GM21825 (cell line): Measurements from ENCODE around the gene UXS1.

Experiments used
- ATAC-seq: cut with Tn5 transposase; IDR thresholded peaks from one replicate; pipeline ENCODE4 v1.9.1; 2021; ENCODE audit warnings: mild to moderate bottlenecking, moderate library complexity; ENCODE audit not compliant: unreplicated experiment

UXS1 gene

DNA sequence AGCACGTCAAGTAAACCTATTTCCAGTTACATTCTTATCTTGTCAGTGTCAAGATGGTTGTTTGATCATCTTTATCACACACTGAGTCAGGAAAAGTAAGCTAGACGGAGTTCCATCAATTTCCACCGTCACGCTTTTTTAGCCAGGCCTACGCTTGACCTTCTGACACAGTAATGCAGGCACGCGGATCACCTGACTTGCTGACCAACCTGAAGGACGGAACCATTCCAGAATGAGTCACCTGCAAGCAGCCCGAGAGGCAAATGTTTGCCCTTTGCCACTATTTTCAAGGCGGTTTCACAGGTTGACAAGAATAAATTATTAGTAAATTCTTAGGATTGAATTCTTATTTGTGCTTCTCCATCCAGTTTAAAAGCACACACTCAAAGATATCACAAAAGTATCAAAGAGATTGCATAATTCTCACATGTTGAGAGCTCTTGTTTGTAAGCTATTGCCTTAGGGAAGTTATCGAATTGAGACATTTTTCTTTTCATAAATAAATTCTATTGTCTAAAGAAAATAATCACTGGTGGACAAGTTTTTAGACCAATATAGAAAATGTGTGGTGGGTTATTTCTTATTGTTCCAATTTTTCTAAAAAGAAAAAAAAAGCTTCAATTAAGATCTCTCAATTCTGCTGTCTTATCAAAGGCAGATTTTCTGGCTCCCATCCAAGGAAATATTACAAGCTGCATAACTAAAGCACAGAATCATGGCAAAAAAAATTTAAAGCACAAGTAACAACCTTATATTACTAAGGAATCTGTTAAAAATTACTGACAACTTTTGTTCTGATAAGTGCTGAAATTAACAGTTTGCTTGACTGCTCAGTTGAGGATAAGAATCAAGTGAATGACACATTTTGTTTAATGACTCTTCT is 31.9 kb downstream of the UXS1 start:
- no peak for ATAC-seq

DNA sequence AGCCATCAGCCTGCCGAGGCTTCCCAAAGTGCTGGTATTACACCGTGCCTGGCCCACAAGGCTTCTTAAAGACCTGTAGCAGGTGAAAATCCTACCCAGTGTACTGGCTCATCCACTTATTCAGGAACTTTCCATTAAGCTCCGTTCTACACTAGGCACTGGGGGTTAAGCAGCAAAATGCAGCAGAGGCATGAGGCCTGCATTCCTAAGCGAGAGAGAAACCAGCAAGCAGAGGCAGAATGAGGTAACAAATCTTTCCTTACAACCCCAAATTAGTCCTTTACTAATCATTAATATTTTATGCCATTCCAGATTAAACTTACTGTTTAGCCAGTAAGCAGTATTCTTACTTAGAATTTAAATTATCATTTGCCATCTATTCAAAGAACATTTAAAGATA is 32.8 kb downstream of the UXS1 start:
- no peak for ATAC-seq

GRCh38 chr2:106160786-106161261 is 33.3 kb downstream of the UXS1 start:
- peak; percentile 70 for ATAC-seq

DNA sequence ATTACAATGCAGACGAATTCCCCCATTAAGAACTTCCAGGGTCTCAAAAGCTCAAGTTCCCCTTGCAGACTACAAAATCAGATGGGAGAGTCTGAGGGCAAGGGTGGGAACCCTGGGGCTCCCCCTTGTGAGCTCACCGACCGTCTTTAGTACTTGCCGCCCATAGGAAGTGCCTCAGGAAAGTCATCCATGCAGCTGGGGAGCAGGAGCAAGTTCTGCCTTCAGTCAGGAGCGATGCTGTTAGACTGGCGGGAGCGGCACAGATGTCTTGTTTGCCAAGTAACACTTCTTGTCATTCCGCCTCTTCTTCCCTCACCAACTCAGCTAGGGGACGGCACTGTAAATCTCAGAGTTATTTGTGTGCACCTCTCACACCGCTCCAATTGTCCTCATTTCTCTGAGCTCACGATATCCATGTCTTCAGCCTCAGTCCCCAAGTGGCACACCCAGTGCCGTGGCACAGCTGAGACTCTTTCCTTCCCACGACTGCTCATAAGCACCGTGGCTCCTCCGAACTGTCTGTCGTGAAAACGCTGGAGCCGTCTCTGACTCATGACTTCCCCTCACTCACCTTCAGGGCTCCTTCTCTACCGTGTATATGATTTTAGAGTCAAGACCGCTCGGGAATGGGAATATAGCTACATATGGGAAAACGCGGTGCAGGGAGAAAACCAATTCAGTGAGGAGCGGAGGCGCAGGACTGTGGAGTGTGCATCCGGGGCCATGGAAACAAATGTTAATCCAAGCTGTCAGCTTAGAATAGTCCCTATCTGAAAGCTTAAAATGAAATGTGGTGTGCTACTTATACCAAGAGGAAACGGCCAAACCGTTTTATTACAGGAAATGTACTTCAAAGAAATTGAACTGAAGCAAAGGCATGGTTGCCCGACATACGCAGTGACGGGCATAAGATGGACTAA is 34.0 kb downstream of the UXS1 start:
- no peak for ATAC-seq

DNA sequence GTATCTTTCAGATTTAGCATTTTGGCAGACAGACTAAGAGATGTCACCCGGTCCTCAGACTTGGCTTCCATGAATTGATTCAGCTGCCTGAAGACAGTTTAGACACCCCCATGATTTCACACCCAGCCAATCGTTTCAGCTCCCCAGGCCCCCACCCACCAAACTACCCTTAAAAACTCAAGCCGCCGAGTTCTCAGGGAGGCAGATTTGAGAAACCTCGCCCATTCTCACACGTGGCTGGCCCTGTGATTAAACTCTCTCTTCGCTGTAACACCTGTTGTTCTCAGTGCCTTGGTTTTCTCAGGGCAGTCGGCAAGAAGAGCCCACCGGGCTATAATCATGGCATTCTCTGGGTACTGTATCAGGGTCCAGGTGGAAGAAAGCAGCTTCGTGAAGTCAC is 35.2 kb downstream of the UXS1 start:
- ATAC-seq: no peak

- no peak for ATAC-seq
Observed at GRCh38 chr2:106158131-106158530, 36.0 kb downstream of the UXS1 start.

DNA sequence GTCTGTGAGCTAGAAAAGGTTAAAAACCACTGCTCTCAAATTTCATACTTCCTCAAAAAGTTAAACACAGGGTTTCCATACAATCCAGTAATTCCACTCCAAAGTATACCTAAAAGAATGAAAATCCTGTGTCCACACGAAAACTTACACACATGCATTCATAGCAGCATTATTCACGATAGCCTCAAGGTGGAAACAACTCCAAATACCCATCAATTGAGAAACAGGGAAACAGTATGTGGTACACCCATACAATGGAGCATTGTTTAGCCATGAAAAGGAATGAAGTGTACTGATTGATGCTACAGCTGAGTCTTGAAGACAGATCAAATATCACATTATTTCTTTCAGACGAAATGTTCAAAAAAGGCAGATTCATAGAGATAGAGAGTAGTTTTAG is 36.7 kb downstream of the UXS1 start:
- no peak for ATAC-seq

DNA sequence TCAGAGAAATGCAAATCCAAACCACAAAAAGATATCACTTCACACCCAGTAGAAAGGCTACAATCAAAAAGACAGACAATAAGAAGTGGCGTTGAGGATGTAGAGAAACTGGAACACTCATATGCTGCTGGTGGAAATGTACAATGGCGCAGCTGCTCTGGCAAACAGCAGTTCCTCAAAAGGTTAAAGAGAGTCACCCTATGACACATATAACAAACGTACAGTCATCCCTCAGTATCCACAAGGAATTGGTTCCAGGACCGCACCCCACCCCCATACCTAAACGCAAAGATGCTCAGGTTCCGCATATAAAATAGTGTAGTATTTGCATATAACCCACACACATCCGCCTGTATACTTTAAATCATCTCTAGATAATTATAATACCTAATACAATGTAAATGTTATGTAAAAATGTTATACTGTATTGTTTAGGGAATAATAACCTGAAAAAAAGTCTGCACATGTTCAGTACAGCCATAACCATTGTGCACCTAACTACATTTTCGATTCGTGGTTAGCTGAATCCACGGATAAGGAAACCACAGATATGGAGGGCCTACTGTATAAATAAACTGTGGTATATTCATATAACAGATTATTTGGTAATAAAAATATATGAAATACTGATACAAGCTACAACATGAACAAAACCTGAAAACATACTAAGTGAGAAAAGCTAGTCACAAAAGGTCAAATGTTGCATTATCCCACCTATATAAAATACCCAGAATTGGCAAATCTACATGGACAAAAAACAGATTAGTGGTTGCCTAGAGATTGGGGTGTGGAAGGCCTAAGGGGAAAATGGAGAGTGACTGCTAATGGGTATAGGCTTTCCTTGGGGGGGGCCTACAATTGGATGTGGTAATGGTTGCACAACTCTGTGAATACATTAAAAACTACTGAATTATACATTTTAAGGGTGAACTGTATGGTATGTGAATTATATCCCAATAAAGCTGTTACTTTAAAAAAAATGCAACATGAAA is 37.5 kb downstream of the UXS1 start:
- no peak for ATAC-seq

GRCh38 chr2:106153781-106154180 is 40.3 kb downstream of the UXS1 start:
- ATAC-seq: no peak

GRCh38 chr2:106147665-106148064 is 46.4 kb downstream of the UXS1 start:
- ATAC-seq: peak; percentile 72

- no peak for ATAC-seq
Observed at GRCh38 chr2:106147159-106147558, 46.9 kb downstream of the UXS1 start.

GRCh38 chr2:106144621-106145331 is 49.3 kb downstream of the UXS1 start:
- ATAC-seq: no peak

- ATAC-seq: no peak
Observed at GRCh38 chr2:106143495-106144215, 50.4 kb downstream of the UXS1 start.

- no peak for ATAC-seq
Observed at GRCh38 chr2:106142683-106143082, 51.4 kb downstream of the UXS1 start.

DNA sequence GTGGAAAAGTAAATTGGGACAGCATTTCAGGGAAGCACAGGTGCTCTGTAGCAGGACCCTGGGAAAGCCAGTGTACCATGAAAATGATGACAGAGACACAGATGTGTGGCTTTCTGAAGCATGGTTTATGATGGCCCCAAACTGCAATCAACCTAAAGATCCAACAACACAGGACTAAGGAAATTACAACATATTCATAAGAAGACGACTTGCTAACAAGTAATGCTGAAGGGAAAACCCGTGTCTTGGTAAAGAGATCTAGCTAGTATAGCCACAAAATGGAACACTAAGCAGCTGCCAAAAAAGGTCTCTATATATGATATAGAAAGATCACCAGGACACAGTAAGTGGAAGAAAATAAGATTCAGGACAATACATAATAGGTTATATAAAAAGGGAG is 53.2 kb downstream of the UXS1 start:
- no peak for ATAC-seq

DNA sequence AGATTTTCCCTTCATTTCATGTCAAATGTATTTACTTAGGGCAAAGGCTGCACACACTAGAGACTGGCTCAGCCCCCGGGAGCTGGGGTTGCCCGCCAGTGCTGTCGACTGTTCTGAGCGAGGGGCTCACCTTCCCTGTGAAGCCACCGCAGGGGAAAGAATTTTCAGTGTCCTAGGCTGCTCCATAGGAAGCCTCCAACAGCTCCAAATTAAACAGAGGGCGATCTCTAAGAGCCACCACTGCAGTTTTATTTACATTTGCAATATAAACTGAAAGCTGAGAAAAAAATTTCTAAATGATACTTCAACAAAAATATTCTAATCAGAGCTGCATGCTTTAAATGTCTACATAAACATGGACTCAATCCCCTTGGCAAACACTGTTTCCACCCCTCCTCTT is 54.0 kb downstream of the UXS1 start:
- no peak for ATAC-seq

DNA sequence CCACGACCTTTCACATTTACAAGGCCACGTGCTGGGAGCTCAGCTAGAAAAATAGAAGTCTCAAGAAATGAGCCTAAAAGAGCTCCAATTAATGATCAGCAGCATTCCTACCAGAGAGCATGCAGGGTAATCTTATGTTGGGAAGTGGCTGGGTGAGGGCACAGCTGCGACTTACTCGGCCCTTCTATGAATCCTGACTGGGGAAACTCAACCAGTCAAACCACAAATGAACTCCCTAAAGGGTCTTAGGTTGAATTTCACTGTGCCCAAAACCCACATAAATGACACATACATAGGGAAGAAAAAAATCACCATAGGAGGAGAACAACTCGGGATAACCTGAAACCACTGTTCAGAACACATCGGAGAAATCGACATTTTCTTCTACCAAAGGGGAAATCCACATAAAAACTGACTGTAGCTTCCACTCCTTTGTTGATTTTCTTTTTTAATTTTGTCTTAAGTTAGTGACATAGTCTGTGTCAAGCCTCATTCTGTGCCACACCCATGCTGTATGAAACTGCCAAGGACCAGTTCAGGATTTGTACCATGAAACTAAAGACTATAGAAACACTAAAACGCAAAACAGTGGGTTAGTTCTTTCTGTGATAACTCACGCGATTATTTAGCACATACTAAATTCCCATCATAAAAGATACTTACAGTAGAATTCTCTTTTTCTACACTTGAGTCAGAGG is 54.7 kb downstream of the UXS1 start:
- no peak for ATAC-seq

DNA sequence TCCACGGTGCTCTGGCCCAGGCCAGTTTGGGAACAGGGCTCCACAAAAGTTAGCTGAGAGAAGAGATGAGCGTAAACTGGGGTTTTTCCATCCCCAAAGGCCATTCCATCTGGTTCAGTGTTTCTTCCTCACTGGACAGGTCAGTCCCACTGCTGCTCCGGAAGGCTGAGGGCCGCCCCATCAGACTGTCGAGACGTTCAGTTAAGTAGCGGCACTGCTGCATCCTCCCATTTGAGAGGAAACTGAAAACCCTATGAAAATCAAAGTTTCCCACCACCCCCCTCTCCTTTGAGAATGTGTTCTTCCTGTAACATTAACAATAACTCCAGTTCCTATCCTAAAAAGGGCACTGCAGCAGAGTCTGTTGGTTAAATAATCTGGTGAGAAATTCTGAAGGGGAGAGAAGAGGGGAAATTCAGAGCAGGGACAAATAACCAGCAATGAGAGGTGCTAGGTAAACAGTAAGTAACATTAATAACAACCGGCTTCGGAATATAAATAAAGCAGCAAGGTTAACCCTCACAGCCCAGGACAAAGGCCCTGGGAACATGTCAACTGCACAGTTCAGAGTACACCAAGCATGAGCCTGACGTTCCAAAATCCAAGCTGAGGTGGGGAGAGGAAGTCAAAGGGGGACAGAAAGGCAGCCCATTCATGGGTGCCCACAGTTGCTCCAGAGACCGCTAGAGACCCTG is 55.4 kb downstream of the UXS1 start:
- no peak for ATAC-seq
